K562 (cell line): ENCODE results near the gene ADAT3. TPM values are rescaled to one million over a fixed set of nuclear protein-coding genes. Genes with fewer than 3 reads are reported as not detected.

Source experiments
- ARID2 ChIP-seq: fragments of 450-650 bp; IDR thresholded peaks from 2 replicates; pipeline ENCODE4 v1.6.1; 2017; ENCODE audit warnings: antibody characterized with exemption, mild to moderate bottlenecking
- ATF7 ChIP-seq: fragments of 450-650 bp; IDR thresholded peaks from 2 replicates; pipeline ENCODE4 v1.7.1; 2014; ENCODE audit warnings: mild to moderate bottlenecking, moderate library complexity
- CXXC5 ChIP-seq: fragments of 250-450 bp; sonication (Bioruptor Pico); IDR thresholded peaks from 2 replicates; pipeline ENCODE4 v1.8.0; 2022; ENCODE audit warnings: inconsistent platforms, mild to moderate bottlenecking, moderate library complexity
- DIDO1 ChIP-seq: fragments of 450-650 bp; IDR thresholded peaks from 2 replicates; pipeline ENCODE4 v1.6.1; 2016; ENCODE audit warnings: low read depth, missing biosample characterization, missing genetic modification characterization
- ESRRB ChIP-seq: fragments of 250-450 bp; sonication (Bioruptor Pico); IDR thresholded peaks from 2 replicates; pipeline ENCODE4 v1.5.0; 2020; ENCODE audit warnings: mild to moderate bottlenecking, moderate library complexity, borderline replicate concordance
- FOXK2 ChIP-seq, 2 experiments: fragments of 450-650 bp; IDR thresholded peaks in 1 of 2; conservative IDR thresholded peaks in 1 of 2; 2 replicates each; pipeline ENCODE4 v1.6.1; 2016; ENCODE audit warnings: low read depth in 2 of 2, mild to moderate bottlenecking in 1 of 2
- L3MBTL2 ChIP-seq: fragments of 450-650 bp; IDR thresholded peaks from 2 replicates; pipeline ENCODE4 v1.6.1; 2016; ENCODE audit warnings: mild to moderate bottlenecking, moderate library complexity
- MAZ ChIP-seq, 2 experiments: fragments of 450-650 bp in 1 of 2; sonication (generic) in 1 of 2; formaldehyde crosslinking; IDR thresholded peaks in 1 of 2; conservative IDR thresholded peaks in 1 of 2; 2 replicates each; pipeline versions ENCODE4 v1.4.0 to v1.5.0; 2020; ENCODE audit warnings: mild to moderate bottlenecking in 1 of 2, missing genetic modification reagents in 1 of 2
- MEIS2 ChIP-seq: fragments of 450-650 bp; IDR thresholded peaks from 2 replicates; pipeline ENCODE4 v1.6.1; 2014; ENCODE audit warnings: mild to moderate bottlenecking; ENCODE audit not compliant: partially characterized antibody
- MYNN ChIP-seq, 2 experiments: sonication (generic); formaldehyde crosslinking in 1 of 2; IDR thresholded peaks; 2 replicates each; pipeline versions ENCODE4 v1.5.0 to v1.6.1; 2016 to 2020; ENCODE audit warnings: antibody characterized with exemption in 1 of 2, missing genetic modification reagents in 1 of 2
- NR2F6 ChIP-seq: fragments of 450-650 bp; formaldehyde crosslinking; IDR thresholded peaks from 2 replicates; pipeline ENCODE4 v1.4.0; 2020; ENCODE audit warnings: mild to moderate bottlenecking
- RBM14 ChIP-seq: fragments of 200-400 bp; formaldehyde crosslinking; IDR thresholded peaks from 2 replicates; pipeline ENCODE4 v1.6.1; 2018; ENCODE audit warnings: low read depth, mild to moderate bottlenecking, low read length, moderate library complexity, borderline replicate concordance; ENCODE audit not compliant: insufficient read depth
- RERE ChIP-seq: sonication (generic); formaldehyde crosslinking; IDR thresholded peaks from 2 replicates; pipeline ENCODE4 v1.8.0; 2023; ENCODE audit warnings: missing genetic modification reagents, mild to moderate bottlenecking, borderline replicate concordance
- SMARCB1 ChIP-seq: IDR thresholded peaks from 2 replicates; pipeline ENCODE4 v1.6.1; 2011; ENCODE audit warnings: improper control_type of control experiment, low read depth; ENCODE audit not compliant: insufficient read length
- TCF7L2 ChIP-seq: fragments of 150-350 bp; IDR thresholded peaks from 2 replicates; pipeline ENCODE4 v1.6.1; 2016; ENCODE audit warnings: low read depth, mild to moderate bottlenecking, low read length, moderate library complexity
- TOE1 ChIP-seq, 2 experiments: fragments of 450-650 bp in 1 of 2; sonication (generic) in 1 of 2; formaldehyde crosslinking in 1 of 2; IDR thresholded peaks; 2 replicates each; pipeline versions ENCODE4 v1.7.1 to v1.8.0; 2016 to 2022; ENCODE audit warnings: borderline replicate concordance in 2 of 2, mild to moderate bottlenecking in 2 of 2, antibody characterized with exemption in 1 of 2, inconsistent platforms in 1 of 2, low read depth in 1 of 2, missing genetic modification reagents in 1 of 2, moderate library complexity in 1 of 2
- ZBTB34 ChIP-seq: fragments of 250-450 bp; sonication (Bioruptor Pico); IDR thresholded peaks from 2 replicates; pipeline ENCODE4 v1.8.0; 2021; ENCODE audit warnings: mild to moderate bottlenecking, moderate library complexity
- ZNF146 ChIP-seq: IDR thresholded peaks from one replicate; pipeline ENCODE4 v1.6.1; 2018; ENCODE audit warnings: missing compliant biosample characterization; ENCODE audit not compliant: unreplicated experiment
- ZNF766 ChIP-seq: fragments of 200-800 bp; sonication (Bioruptor generic); conservative IDR thresholded peaks from 2 replicates; pipeline ENCODE4 v1.6.1; 2016; ENCODE audit warnings: missing genetic modification characterization, missing compliant biosample characterization
- polyA plus RNA-seq, 8 experiments: library from polyadenylated mRNA; depleted of rRNA in 4 of 8; stranded (reverse) in 5 of 8; unstranded in 3 of 8; fragments of >200 nt; fragmentation: Nextera tagmentation in 2 of 8; fragmentation: Illumina TruSeq in 1 of 8; extraction: Ambion mirVana in 2 of 8; extraction: Trizol in 1 of 8; gene quantifications; 2 replicates each; pipeline versions ENCODE4 v1.2.1 to v1.2.3, GENCODE V29; 2011 to 2014; ENCODE audit warnings: inconsistent platforms in 1 of 8, missing spikeins in 1 of 8
- total RNA-seq, 7 experiments: library from RNA; depleted of rRNA in 6 of 7; stranded (reverse); fragments of >200 nt in 6 of 7; fragmentation: Illumina TruSeq in 2 of 7; extraction: Trizol in 2 of 7; gene quantifications; 2 replicates each; pipeline versions ENCODE4 v1.2.1 to v1.2.3, GENCODE V29; 2011 to 2021; ENCODE audit warnings: low replicate concordance in 1 of 7

ADAT3 gene
- total and polyA plus RNA-seq, 9 of the 15 experiments (the other 6 are each of a cell fraction or from before 2014, with no cell fraction given), result 0.67 to 15.6 (median 7.8) TPM; not detected in 4

- peak; percentile 95 for TF ChIP-seq ATF7
- TF ChIP-seq CXXC5, result peak; percentile 52; the same call in 1 of the 2 replicates
- no peak for TF ChIP-seq MEIS2
- no peak for TF ChIP-seq ESRRB (CRISPR knock-in tag)
- no peak for TF ChIP-seq MYNN (IDR thresholded peaks at IDR 0.05)
- no peak for TF ChIP-seq MYNN (CRISPR knock-in tag; IDR thresholded peaks at IDR 0.05)
- no peak for TF ChIP-seq ZBTB34 (CRISPR knock-in tag)
- TF ChIP-seq ZNF146 (CRISPR knock-in tag), result no peak
- no peak; the same call in 1 of the 2 replicates for TF ChIP-seq ARID2
- TF ChIP-seq ZNF766, result 0 out of 2 replicates have a peak, but pooled peaks have one; percentile 31
- 0 out of 2 replicates have a peak, but pooled peaks have one; percentile 6 for TF ChIP-seq L3MBTL2
- TF ChIP-seq TOE1 (IDR thresholded peaks at IDR 0.05; ENCODE audit: borderline replicate concordance), result 0 out of 2 replicates have a peak, but pooled peaks have one; percentile 42
- TF ChIP-seq TOE1 (CRISPR knock-in tag; IDR thresholded peaks at IDR 0.05; ENCODE audit: borderline replicate concordance, low read depth), result no peak
- TF ChIP-seq TCF7L2, result peak; percentile 69
- TF ChIP-seq NR2F6 (CRISPR knock-in tag), result no peak
- TF ChIP-seq MAZ (CRISPR knock-in tag; conservative IDR thresholded peaks at IDR 0.05 in 1 of 2, IDR thresholded peaks at IDR 0.05 in 1 of 2), result 0 out of 4 replicates have a peak, but pooled peaks have one; percentile 15 to 48
- TF ChIP-seq SMARCB1, result no peak
- no peak for TF ChIP-seq DIDO1 (tag)
- no peak for TF ChIP-seq RERE (CRISPR knock-in tag)
- TF ChIP-seq RBM14, result 0 out of 2 replicates have a peak, but pooled peaks have one; percentile 6
- peak in 1 of 2 experiments; percentile 89; a peak in 2 of 4 replicates for TF ChIP-seq FOXK2 (conservative IDR thresholded peaks at IDR 0.05 in 1 of 2, IDR thresholded peaks at IDR 0.05 in 1 of 2; ENCODE audit: low read depth in 2 of 2)
These were observed 31.4 kb upstream of the ADAT3 start (continued) for GRCh38 chr19:1873524-1874473.
